ENCODE measurements around the gene NCAN. TPM values are rescaled to one million over a fixed set of nuclear protein-coding genes. Genes with fewer than 3 reads are reported as not detected.

Gene NCAN
- total and polyA plus RNA-seq, 2 of the 4 experiments (the other 2 are of a cell fraction): not detected

- dilution Hi-C loops (cut with HindIII; ENCODE audit: low sequenced_read_pairs, unreplicated experiment) (no loop called here), intact Hi-C loops (cut with micrococcal nuclease) (no loop called here), in situ Hi-C loops (cut with MboI; ENCODE audit: low sequenced_read_pairs) (no loop called here)
- H3K18ac ChIP-seq (ENCODE audit: low read depth, low read length): no peak overlapping the region
- H3K4me2 ChIP-seq (ENCODE audit: low read depth, low read length): no peak overlapping the region
- DNase-seq (peak; percentile 11), ATAC-seq (ENCODE audit: low read depth) (peak; percentile 24; the same call in 1 of the 2 replicates)
- H2AFZ ChIP-seq (replicated peaks; ENCODE audit: low read length, poor library complexity): no peak overlapping the region
- H4K91ac ChIP-seq (ENCODE audit: insufficient read depth, low read depth, low read length): no peak overlapping the region
- H2BK120ac ChIP-seq (ENCODE audit: low read depth, low read length): no peak overlapping the region
- H3K9ac ChIP-seq (ENCODE audit: low read depth, low read length): no peak overlapping the region
- no peaks in the 10 kb centered on the region for H3K36me3 ChIP-seq (ENCODE audit: control insufficient read depth, insufficient read depth, low read length)
- H2BK5ac ChIP-seq (ENCODE audit: low read depth, low read length, poor library complexity, severe bottlenecking): no peak overlapping the region
- peaks cover 4% of the 10 kb centered on the region for H3K9me3 ChIP-seq (ENCODE audit: control insufficient read depth, insufficient read depth, low read length)
- no peak overlapping the region for H2AK5ac ChIP-seq (ENCODE audit: low read depth, low read length)
- no peak overlapping the region for H3K27ac ChIP-seq (ENCODE audit: insufficient read depth, low read length)
- H3K4me1 ChIP-seq (ENCODE audit: control insufficient read depth, insufficient read depth, low read length): 0 out of 2 replicates have a peak, but pooled peaks cover 2% of the 10 kb centered on the region
- TF ChIP-seq USF2 (IDR thresholded peaks at IDR 0.05; ENCODE audit: low read depth, low read length): peak; percentile 85
- peak; percentile 81 for TF ChIP-seq RFX5 (IDR thresholded peaks at IDR 0.05; ENCODE audit: low read depth, low read length)
- TF ChIP-seq FOS (IDR thresholded peaks at IDR 0.05; ENCODE audit: low read depth, low read length): no peak
- TF ChIP-seq BHLHE40 (IDR thresholded peaks at IDR 0.05; ENCODE audit: low read depth, low read length): no peak
- TF ChIP-seq, protein P1, sequence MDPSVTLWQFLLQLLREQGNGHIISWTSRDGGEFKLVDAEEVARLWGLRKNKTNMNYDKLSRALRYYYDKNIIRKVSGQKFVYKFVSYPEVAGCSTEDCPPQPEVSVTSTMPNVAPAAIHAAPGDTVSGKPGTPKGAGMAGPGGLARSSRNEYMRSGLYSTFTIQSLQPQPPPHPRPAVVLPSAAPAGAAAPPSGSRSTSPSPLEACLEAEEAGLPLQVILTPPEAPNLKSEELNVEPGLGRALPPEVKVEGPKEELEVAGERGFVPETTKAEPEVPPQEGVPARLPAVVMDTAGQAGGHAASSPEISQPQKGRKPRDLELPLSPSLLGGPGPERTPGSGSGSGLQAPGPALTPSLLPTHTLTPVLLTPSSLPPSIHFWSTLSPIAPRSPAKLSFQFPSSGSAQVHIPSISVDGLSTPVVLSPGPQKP (IDR thresholded peaks at IDR 0.05; ENCODE audit: borderline replicate concordance, low read depth, low read length): no peak
- TF ChIP-seq SMC3 (IDR thresholded peaks at IDR 0.05; ENCODE audit: low read depth, low read length): no peak
- TF ChIP-seq, protein P2, sequence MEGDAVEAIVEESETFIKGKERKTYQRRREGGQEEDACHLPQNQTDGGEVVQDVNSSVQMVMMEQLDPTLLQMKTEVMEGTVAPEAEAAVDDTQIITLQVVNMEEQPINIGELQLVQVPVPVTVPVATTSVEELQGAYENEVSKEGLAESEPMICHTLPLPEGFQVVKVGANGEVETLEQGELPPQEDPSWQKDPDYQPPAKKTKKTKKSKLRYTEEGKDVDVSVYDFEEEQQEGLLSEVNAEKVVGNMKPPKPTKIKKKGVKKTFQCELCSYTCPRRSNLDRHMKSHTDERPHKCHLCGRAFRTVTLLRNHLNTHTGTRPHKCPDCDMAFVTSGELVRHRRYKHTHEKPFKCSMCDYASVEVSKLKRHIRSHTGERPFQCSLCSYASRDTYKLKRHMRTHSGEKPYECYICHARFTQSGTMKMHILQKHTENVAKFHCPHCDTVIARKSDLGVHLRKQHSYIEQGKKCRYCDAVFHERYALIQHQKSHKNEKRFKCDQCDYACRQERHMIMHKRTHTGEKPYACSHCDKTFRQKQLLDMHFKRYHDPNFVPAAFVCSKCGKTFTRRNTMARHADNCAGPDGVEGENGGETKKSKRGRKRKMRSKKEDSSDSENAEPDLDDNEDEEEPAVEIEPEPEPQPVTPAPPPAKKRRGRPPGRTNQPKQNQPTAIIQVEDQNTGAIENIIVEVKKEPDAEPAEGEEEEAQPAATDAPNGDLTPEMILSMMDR (conservative IDR thresholded peaks at IDR 0.05; ENCODE audit: low read depth, low read length): no peak
- no peak for TF ChIP-seq POLR2A (IDR thresholded peaks at IDR 0.05; ENCODE audit: low read depth, low read length)
- H2BK15ac ChIP-seq (ENCODE audit: low read depth, low read length): no peak overlapping the region
- no CpG with 5 or more reads among the region's 2 CpGs for WGBS, 2 experiments (ENCODE audit: extremely low coverage in 2 of 2, insufficient read length in 1 of 2)
- H3K4ac ChIP-seq (ENCODE audit: low read depth, low read length): no peak overlapping the region
- POLR2A ChIA-PET (ENCODE audit: unreplicated experiment): no interaction called here
- no peak overlapping the region for H4K8ac ChIP-seq (ENCODE audit: low read depth in 2 of 2, low read length in 2 of 2)
- no peak overlapping the region for H3K14ac ChIP-seq (replicated peaks; ENCODE audit: low read depth, low read length)
- peaks cover 54% of the 10 kb centered on the region for H3K27me3 ChIP-seq (ENCODE audit: control insufficient read depth, insufficient read depth, low read length)
- no peaks in the 10 kb centered on the region for H3K9me1 ChIP-seq (ENCODE audit: insufficient read depth, low read length)
- BruUV-seq (replicated peaks): no TSS peak
- CTCF ChIA-PET: no interaction called here
- H3K56ac ChIP-seq (ENCODE audit: extremely low read depth, insufficient read depth, low read length): no peak overlapping the region
- H3K79me1 ChIP-seq (ENCODE audit: low read depth in 1 of 2, low read length in 2 of 2): no peaks in the 10 kb centered on the region
- no peaks in the 10 kb centered on the region for H4K20me1 ChIP-seq (ENCODE audit: insufficient read depth, low read length)
- H4K5ac ChIP-seq (ENCODE audit: low read depth, low read length): no peak overlapping the region
- H3K23ac ChIP-seq (ENCODE audit: low read depth, low read length): no peak overlapping the region
- no peak overlapping the region for H3K4me3 ChIP-seq (ENCODE audit: insufficient read depth, low read depth, low read length)
- no peak overlapping the region for H2BK20ac ChIP-seq (ENCODE audit: low read depth, low read length)
- no peak overlapping the region for H2AK9ac ChIP-seq (replicated peaks; ENCODE audit: low read depth, low read length, poor library complexity)
Measured at GRCh38 chr19:19259741-19260140, 48.0 kb downstream of the NCAN start.
